ENCODE measurements around the gene TFIP11.
"Not testable (repeated sequence)": the region's sequence is repeated elsewhere in the genome, so short reads cannot be mapped to it uniquely, and the experiment has no call there.

- not testable (repeated sequence) for TF ChIP-seq POLR2A (IDR thresholded peaks at IDR 0.05; ENCODE audit: low read depth, low read length); POLR2AphosphoS5 (IDR thresholded peaks at IDR 0.05; ENCODE audit: low read depth, low read length); TAF1 (IDR thresholded peaks at IDR 0.05; ENCODE audit: borderline replicate concordance, low read depth, low read length)
These were observed 16.2 kb upstream of the TFIP11 start for GRCh38 chr22:26528518-26528917.
